Activated B cell treated with CpG ODN at 0.5 μM for 24 hours (primary cell): Measurements from ENCODE around the gene RAG2. TPM values are rescaled to one million over a fixed set of nuclear protein-coding genes. Genes with fewer than 3 reads are reported as not detected.

Experiments used
- ATAC-seq: fragments of 200-7000 bp; cut with Tn5 transposase; one replicate; pipeline ENCODE4 v1.10.0; 2021; ENCODE audit warnings: low read depth, mild to moderate bottlenecking, moderate library complexity
- CTCF ChIA-PET: fragments of 350-600 bp; sonication (Branson Sonifier 250); formaldehyde crosslinking; loops from one replicate; lab custom pipeline; 2021; ENCODE audit warnings: antibody characterized with exemption; lab: Charles Lee
- POLR2A ChIA-PET: fragments of 350-600 bp; sonication (Branson Sonifier 250); formaldehyde crosslinking; loops from one replicate; lab custom pipeline; 2021; ENCODE audit warnings: antibody characterized with exemption; lab: Charles Lee
- DNase-seq: peaks from one replicate; pipeline ENCODE4 v3.0.0; 2022
- H3K27ac Mint-ChIP-seq: one replicate; pipeline ENCODE4 v1.8.0; 2020; ENCODE audit warnings: mixed read lengths
- H3K27me3 Mint-ChIP-seq: one replicate; pipeline ENCODE4 v1.8.0; 2021; ENCODE audit warnings: mixed read lengths
- H3K36me3 Mint-ChIP-seq: one replicate; pipeline ENCODE4 v1.8.0; 2021; ENCODE audit warnings: low read depth, mixed read lengths
- H3K4me1 Mint-ChIP-seq: one replicate; pipeline ENCODE4 v1.8.0; 2021; ENCODE audit warnings: mixed read lengths
- H3K4me3 Mint-ChIP-seq: one replicate; pipeline ENCODE4 v1.8.0; 2020; ENCODE audit warnings: mild to moderate bottlenecking, mixed read lengths
- H3K9me3 Mint-ChIP-seq: one replicate; pipeline ENCODE4 v1.8.0; 2020; ENCODE audit warnings: mixed read lengths
- CTCF ChIP-seq: fragments of 200-600 bp; IDR thresholded peaks from one replicate; pipeline ENCODE4 v1.8.0; 2022; ENCODE audit warnings: antibody characterized with exemption, mild to moderate bottlenecking
- intact Hi-C: fragments of 100-400 bp; cut with micrococcal nuclease; formaldehyde crosslinking; loops from one replicate; pipeline ENCODE4 v1.15.1; 2024
- total RNA-seq: library from RNA; stranded (reverse); gene quantifications from 2 replicates; pipeline ENCODE4 v1.2.3, GENCODE V29; 2022

The RAG2 gene
- total RNA-seq, 1 donor from 2014 or later: not detected

GRCh38 chr11:36628141-36628540 is 30.1 kb upstream of the RAG2 start:
- peaks cover 10% of the 10 kb centered on the region for H3K27me3 Mint-ChIP-seq
- H3K4me1 Mint-ChIP-seq: no peaks in the 10 kb centered on the region
- intact Hi-C loops: no loop called here
- no peak overlapping the region for H3K4me3 Mint-ChIP-seq
- POLR2A ChIA-PET: no interaction called here
- no peak for DNase-seq
- no peak for TF ChIP-seq CTCF
- H3K27ac Mint-ChIP-seq: no peak overlapping the region
- H3K36me3 Mint-ChIP-seq: no peaks in the 10 kb centered on the region
- CTCF ChIA-PET: no interaction called here
- no peaks in the 10 kb centered on the region for H3K9me3 Mint-ChIP-seq
- ATAC-seq: no peak

- Mint-ChIP-seq H3K4me3 (no peak overlapping the region), H3K27me3 (peaks cover 10% of the 10 kb centered on the region), H3K27ac (no peak overlapping the region), H3K36me3 (no peaks in the 10 kb centered on the region), H3K9me3 (no peaks in the 10 kb centered on the region), H3K4me1 (no peaks in the 10 kb centered on the region)
- no peak for ATAC-seq
- no peak for TF ChIP-seq CTCF
- DNase-seq: no peak
- intact Hi-C loops: no loop called here
- CTCF ChIA-PET: no interaction called here
- POLR2A ChIA-PET: no interaction called here
Observed at GRCh38 chr11:36627471-36627870, 29.4 kb upstream of the RAG2 start.

- H3K4me1 Mint-ChIP-seq: no peaks in the 10 kb centered on the region
- H3K4me3 Mint-ChIP-seq: no peak overlapping the region
- POLR2A ChIA-PET: no interaction called here
- no peaks in the 10 kb centered on the region for H3K36me3 Mint-ChIP-seq
- no peak for TF ChIP-seq CTCF
- peaks cover 10% of the 10 kb centered on the region for H3K27me3 Mint-ChIP-seq
- intact Hi-C loops: no loop called here
- H3K27ac Mint-ChIP-seq: no peak overlapping the region
- ATAC-seq: no peak
- no peak for DNase-seq
- CTCF ChIA-PET: no interaction called here
- no peaks in the 10 kb centered on the region for H3K9me3 Mint-ChIP-seq
Observed at GRCh38 chr11:36627006-36627405, 29.0 kb upstream of the RAG2 start.

- no peaks in the 10 kb centered on the region for H3K36me3 Mint-ChIP-seq
- peaks cover 13% of the 10 kb centered on the region for H3K27me3 Mint-ChIP-seq
- H3K27ac Mint-ChIP-seq: no peak overlapping the region
- POLR2A ChIA-PET: no interaction called here
- ATAC-seq: no peak
- H3K4me1 Mint-ChIP-seq: peaks cover 11% of the 10 kb centered on the region
- intact Hi-C loops: no loop called here
- CTCF ChIA-PET: no interaction called here
- DNase-seq: no peak
- no peak overlapping the region for H3K4me3 Mint-ChIP-seq
- TF ChIP-seq CTCF: no peak
- H3K9me3 Mint-ChIP-seq: no peaks in the 10 kb centered on the region
Observed at GRCh38 chr11:36623494-36623893, 25.5 kb upstream of the RAG2 start.

GRCh38 chr11:36622431-36623136 is 24.5 kb upstream of the RAG2 start:
- ATAC-seq: no peak
- Mint-ChIP-seq H3K27me3 (peaks cover 17% of the 10 kb centered on the region), H3K4me1 (peaks cover 11% of the 10 kb centered on the region), H3K36me3 (no peaks in the 10 kb centered on the region), H3K4me3 (no peak overlapping the region), H3K9me3 (no peaks in the 10 kb centered on the region), H3K27ac (no peak overlapping the region)
- no peak for DNase-seq
- ChIA-PET CTCF (interaction anchor here (0.6 kb wide), 1 partner anchor 405 kb away, joined by 3 read pairs; no protein-coding TSS in a partner anchor), POLR2A (no interaction called here)
- intact Hi-C loops: no loop called here
- TF ChIP-seq CTCF: no peak
